LNCAP (cell line): Measurements from ENCODE around the gene COMMD1.

Experiments used
- TF ChIP-seq, protein P1 (sequence below): fragments of 450-650 bp; IDR thresholded peaks from 2 replicates; pipeline ENCODE4 v1.5.1; 2017; ENCODE audit warnings: mild to moderate bottlenecking

Gene COMMD1

DNA sequence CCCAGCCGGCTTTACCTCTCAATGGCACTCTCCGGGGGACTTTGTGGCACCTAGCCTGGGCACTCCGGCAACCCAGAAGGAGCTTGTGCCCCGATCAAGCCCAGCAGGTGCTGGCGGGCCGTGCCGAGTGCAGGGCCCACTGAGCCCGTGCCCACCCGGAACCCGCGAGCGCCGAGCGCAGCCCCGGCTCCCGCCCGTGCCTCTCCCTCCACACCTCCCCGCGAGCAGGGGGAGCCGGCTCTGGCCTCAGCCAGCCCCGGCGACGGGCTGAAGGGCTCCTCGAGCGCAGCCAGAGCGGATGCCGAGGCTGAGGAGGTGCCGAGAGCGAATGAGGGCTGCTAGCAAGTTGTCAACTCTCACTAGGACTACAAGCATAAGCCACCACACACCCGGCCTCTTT, 136.9 kb downstream of the COMMD1 start:
- TF ChIP-seq, protein P1, sequence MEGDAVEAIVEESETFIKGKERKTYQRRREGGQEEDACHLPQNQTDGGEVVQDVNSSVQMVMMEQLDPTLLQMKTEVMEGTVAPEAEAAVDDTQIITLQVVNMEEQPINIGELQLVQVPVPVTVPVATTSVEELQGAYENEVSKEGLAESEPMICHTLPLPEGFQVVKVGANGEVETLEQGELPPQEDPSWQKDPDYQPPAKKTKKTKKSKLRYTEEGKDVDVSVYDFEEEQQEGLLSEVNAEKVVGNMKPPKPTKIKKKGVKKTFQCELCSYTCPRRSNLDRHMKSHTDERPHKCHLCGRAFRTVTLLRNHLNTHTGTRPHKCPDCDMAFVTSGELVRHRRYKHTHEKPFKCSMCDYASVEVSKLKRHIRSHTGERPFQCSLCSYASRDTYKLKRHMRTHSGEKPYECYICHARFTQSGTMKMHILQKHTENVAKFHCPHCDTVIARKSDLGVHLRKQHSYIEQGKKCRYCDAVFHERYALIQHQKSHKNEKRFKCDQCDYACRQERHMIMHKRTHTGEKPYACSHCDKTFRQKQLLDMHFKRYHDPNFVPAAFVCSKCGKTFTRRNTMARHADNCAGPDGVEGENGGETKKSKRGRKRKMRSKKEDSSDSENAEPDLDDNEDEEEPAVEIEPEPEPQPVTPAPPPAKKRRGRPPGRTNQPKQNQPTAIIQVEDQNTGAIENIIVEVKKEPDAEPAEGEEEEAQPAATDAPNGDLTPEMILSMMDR = no peak

DNA sequence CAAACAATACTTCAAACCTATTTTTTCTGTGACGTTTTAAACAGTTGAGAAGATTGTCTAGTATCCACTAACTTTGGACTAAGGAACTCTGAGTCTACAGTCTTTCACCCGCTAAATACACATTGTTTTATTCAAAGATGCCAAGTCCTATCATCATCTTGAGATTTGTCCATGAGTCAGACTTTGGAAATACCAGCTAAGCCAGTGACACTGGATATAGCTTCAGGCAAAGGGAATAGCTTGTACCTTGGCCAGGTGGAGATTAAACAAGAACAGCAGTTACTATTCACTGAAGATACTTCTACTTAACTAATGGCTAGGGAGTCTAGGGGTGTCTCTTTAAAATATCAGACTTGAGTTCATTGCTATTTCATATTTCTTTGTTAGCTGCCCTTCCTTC, 137.5 kb downstream of the COMMD1 start:
- TF ChIP-seq, protein P1 = no peak

DNA sequence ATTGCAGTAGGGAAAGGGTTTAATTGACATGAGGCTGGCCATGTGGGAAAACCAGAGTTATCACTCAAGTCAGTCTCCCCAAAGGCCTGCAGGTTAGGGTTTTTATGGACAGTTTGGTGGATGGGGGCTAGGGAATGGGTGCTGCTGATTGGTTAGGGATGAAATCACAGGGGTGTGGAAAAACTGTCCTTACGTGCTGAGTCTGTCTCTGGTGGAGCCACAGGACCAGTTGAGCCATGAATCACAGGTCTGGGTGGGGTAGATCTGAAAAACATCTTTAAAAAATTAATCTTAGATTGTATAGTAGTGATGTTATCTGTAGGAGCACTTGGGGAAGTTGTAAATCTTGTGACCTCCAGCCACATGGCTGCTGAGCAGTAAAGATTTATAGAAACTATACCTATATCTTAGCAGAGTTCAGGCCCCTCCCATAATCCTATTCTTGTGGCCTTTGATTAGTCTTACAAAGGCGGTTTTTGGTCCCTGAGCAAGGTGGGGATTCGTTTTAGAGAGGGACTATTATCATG, 139.6 kb downstream of the COMMD1 start:
- TF ChIP-seq, protein P1 = no peak

DNA sequence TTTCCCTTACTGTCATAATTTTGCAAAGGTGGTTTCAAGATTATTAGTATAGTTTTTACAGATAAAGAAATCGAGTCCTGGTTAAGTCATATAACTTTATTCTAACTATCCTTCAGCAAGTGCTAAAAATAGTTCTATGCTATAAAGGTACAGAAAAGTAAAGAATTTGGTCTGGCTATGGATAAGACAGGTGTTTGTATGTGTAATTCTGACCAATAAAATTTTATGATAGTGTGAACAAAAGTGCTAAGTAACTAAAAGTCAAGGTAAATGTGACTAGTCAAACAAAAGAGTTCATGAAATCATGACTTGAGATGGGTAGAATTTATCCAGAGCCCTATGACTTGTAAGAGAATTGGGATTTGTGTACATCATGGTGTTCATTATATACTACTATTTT, 140.7 kb downstream of the COMMD1 start:
- TF ChIP-seq, protein P1 = no peak

DNA sequence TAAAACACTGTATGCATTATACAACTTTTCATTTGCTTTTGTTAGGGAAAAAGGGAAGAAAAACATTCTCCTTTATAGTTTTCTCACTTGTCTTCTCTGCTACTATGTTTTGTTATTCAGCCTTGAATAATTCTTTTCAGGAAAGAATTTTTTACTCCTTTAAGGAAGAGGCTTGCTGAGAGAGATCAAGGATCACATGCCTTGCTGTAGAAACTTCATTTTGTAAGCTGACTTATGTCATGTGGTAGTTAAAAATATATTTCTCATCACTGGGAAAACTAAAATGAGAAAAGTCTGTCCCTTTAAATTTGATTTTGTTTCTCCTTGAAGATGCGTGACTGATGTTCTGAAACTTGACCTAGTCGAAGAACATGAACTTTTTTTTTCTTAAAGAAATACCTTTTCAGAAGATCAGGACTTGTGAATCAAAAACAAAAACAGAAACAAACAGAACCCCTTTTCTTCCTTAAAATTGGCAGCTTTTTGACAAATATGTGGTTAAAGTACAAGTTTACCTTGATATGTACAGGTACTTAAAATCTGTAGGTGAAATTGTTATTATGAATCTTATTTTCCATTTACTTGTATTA, 145.1 kb downstream of the COMMD1 start:
- TF ChIP-seq, protein P1 = no peak

DNA sequence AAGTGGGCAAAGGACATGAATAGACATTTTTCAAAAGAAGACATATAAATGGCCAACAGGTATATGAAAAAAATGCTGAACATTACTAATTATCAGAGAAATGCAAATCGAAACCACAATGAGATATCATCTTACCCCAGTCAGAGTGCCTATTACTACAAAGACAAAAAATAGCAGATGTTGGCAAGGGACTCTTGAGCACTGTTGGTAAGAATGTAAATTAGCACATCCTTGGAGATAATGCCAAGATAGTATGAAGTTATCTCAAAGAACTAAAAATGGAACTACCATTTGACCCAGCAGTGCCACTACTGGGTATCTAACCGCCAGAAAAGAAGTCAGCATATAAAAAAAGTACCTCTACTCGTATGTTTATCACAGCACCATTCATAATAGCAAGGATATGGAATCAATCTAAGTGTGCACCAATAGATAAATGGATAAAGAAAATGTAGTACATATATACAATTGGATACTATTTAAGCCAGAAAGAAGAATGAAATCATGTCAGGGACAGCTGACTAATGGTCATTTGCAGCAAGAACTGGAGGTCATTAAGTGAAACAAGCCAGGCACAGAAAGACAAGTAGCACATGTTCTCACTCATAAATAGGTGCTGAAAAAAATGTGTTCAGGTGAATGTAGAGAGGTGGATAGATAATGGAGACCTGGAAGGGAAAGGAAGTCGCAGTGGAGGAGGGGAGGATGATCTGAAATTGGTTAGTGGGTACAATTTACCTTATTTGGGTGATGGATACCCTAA, 148.7 kb downstream of the COMMD1 start:
- TF ChIP-seq, protein P1 = no peak

DNA sequence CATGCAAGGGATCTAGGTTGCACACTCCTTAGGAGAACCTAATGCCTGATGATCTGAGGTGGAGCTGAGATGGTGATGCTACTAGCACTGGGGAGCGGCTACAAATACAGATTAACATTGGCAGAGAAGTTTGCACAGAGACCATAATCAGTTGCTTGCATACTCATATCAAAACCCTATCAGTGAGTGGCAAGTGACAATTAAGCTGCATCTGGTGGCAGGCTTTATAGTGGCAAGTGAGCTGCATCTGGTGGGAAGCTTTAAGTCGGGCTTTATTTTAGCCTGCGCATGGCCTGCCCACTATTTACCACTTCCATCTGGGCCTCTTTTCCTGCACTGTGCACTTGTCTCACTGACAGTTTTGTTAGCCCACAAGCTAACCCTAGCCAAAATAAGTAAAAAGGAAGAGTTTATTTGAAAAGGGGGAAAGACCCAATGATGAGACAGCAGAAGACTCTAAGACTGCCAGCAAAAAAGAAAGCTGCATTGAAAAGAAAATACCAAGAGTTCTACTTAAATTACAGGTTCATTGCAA, 149.5 kb downstream of the COMMD1 start:
- TF ChIP-seq, protein P1 = no peak
